HUES6 (cell line): ENCODE data around the gene C4orf36.

Experiments used
- H3K27ac ChIP-seq: 2 replicates; pipeline ENCODE4 v1.7.0; 2013; ENCODE audit warnings: low read depth, mild to moderate bottlenecking, low read length, inconsistent platforms
- H3K27me3 ChIP-seq: 2 replicates; pipeline ENCODE4 v1.6.1; 2013; ENCODE audit warnings: low read length; ENCODE audit not compliant: control insufficient read depth, insufficient read depth
- H3K36me3 ChIP-seq: 2 replicates; pipeline ENCODE4 v1.6.1; 2013; ENCODE audit warnings: low read length; ENCODE audit not compliant: control insufficient read depth, insufficient read depth
- H3K4me1 ChIP-seq: 2 replicates; pipeline ENCODE4 v1.6.1; 2013; ENCODE audit warnings: low read length; ENCODE audit not compliant: control insufficient read depth, insufficient read depth
- H3K4me3 ChIP-seq: 2 replicates; pipeline ENCODE4 v1.5.1; 2013; ENCODE audit warnings: low read depth, low read length
- H3K9ac ChIP-seq: one replicate; pipeline ENCODE4 v1.6.1; 2013; ENCODE audit warnings: mild to moderate bottlenecking, low read length
- H3K9me3 ChIP-seq: 2 replicates; pipeline ENCODE4 v1.6.1; 2013; ENCODE audit warnings: low read depth, low read length; ENCODE audit not compliant: control insufficient read depth, insufficient read depth

C4orf36 gene

DNA sequence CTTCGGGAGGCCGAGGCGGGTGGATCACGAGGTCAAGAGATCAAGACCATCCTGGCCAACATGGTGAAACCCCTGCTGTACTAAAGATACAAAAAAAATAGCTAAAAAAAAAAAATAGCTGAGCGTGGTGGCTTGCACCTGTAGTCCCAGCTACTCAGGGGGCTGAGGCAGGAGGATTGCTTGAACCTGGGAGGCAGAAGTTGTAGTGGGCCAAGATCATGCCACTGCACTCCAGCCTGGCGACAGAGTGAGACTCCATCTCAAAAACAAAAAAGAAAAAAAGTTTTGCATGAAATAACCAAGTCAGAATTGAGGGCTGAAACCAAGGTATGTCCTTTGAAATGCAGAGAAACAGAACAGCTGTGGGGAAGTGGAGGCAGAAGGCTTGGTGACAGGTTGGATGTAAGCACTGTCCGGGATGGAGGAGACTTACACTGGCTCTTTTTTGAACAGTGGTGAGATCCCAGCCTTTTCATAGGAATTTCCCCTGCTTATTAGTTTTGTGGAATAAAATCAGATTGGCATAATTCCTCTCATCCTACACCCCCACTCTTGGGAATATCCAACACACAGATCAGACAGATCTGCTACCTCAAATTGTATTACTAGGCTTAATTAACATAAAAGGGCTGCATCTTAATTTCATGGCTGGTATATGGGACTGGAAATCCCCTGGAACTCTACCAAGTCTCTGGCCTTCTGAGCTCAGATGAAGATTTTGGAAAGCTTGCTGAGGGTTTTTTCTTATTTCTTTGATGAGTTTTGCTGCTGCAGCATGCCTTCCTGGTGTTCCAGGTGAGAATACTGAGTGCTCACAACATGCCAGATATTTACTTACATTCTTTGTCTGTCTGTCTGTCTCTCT lies 18.8 kb upstream of the C4orf36 start:
- Histone ChIP-seq H3K4me3 (no peak overlapping the region), H3K4me1 (no peaks in the 10 kb centered on the region), H3K9me3 (no peaks in the 10 kb centered on the region), H3K9ac (no peak overlapping the region), H3K36me3 (no peaks in the 10 kb centered on the region), H3K27ac (no peak overlapping the region), H3K27me3 (no peaks in the 10 kb centered on the region)

DNA sequence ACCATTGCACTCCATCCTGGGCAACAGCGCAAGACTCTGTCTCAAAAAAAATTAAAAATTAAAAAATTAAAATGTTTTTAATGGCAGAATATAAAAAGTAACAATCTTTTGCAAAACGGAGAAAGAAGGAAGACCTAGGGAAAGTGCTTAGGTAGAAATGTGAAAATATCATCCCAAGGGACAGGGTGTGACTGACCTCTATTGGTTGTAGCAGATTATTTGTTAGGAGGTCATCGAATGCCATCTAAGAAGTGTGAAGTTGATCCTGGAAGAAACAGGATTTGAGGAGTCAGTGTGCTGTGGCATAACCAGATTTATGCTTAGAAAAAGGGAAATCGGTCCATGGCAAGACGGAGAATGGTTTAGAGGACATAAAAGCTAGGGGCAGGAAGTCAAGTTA lies 18.1 kb upstream of the C4orf36 start:
- H3K27ac ChIP-seq, result no peak overlapping the region
- H3K9me3 ChIP-seq, result no peaks in the 10 kb centered on the region
- no peak overlapping the region for H3K4me3 ChIP-seq
- no peaks in the 10 kb centered on the region for H3K4me1 ChIP-seq
- H3K9ac ChIP-seq, result no peak overlapping the region
- no peaks in the 10 kb centered on the region for H3K36me3 ChIP-seq
- H3K27me3 ChIP-seq, result no peaks in the 10 kb centered on the region

DNA sequence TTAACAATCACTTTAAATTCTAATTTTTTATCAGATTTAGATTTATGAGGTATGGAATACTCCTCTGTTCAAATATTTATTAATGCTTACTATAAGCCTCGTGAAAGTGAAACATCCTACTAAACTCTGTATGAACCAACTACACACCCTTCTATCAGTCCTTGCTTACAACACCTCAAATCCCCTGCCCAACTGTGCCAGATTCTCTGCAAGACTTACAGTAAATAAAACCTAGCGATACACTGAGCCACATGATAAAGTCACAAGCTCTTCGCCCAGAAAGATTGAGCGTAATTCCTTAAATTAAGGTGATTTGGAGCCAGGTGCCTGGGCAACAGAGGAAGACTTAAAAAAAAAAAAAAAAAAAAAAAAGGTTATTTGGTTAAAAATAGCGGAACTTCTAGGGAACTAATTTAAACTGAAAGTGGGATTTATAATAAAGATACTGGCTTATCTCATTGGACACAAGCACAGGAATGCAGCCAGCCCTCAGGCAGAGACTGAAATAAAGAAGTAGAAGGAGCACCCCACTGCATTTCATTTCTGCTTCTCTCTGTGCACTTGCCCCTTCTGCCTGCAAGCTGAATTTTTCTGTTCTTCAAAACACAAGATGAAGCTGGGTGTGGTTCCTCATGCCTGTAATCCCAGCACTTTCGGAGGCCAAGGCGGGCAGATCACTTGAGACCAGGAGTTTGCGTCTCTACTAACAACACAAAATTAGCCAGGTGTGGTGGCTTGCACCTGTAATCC lies 17.5 kb upstream of the C4orf36 start:
- Histone ChIP-seq H3K27me3 (no peaks in the 10 kb centered on the region; the same call in 1 of the 2 replicates), H3K4me3 (no peak overlapping the region), H3K9me3 (no peaks in the 10 kb centered on the region), H3K36me3 (no peaks in the 10 kb centered on the region), H3K4me1 (no peaks in the 10 kb centered on the region), H3K27ac (no peak overlapping the region), H3K9ac (no peak overlapping the region)

DNA sequence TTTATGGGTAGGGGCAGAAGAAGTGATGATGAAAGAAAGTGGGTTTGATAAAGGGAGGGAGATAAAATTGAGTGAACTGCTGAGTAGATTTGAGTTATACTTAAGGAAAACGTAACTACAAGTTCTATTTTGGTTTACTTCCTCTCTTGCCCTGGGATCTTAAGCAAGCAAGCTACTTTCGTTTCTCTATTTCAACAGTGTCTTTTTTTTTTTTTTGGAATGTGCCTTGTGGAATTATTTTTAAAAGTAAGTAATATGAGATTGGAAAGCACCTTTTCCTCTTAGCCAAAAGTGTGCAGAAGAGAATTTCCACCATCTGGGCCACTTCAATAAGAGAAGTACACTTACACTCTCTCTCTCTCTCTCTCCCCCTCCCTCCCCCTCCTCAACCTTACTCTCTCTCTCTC lies 16.0 kb upstream of the C4orf36 start:
- Histone ChIP-seq H3K27me3 (peaks cover 10% of the 10 kb centered on the region; the same call in 1 of the 2 replicates), H3K4me3 (no peak overlapping the region), H3K4me1 (no peaks in the 10 kb centered on the region), H3K27ac (no peak overlapping the region), H3K9ac (no peak overlapping the region), H3K9me3 (no peaks in the 10 kb centered on the region), H3K36me3 (no peaks in the 10 kb centered on the region)

DNA sequence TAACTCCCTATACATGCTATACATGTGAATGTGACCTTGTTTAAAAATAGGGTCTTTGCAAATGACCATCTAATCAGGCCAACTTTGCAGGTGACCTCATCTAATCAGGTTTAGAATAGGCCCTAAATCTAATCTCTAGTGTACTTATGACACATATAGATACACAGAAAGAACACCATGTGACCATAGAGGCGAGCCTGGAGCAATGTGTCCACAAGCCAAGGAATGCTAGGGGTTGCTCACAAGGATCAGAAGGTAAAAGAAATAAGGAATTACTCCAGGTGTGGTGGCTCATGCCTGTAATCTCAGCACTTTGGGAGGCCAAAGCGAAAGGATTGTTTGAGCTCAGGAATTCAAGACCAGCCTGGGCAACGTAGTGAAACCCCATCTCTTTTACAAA lies 9.6 kb upstream of the C4orf36 start:
- Histone ChIP-seq H3K4me3 (no peak overlapping the region), H3K36me3 (no peaks in the 10 kb centered on the region), H3K27me3 (peaks cover 10% of the 10 kb centered on the region; the same call in 1 of the 2 replicates), H3K27ac (no peak overlapping the region), H3K9me3 (no peaks in the 10 kb centered on the region), H3K4me1 (no peaks in the 10 kb centered on the region), H3K9ac (no peak overlapping the region)

DNA sequence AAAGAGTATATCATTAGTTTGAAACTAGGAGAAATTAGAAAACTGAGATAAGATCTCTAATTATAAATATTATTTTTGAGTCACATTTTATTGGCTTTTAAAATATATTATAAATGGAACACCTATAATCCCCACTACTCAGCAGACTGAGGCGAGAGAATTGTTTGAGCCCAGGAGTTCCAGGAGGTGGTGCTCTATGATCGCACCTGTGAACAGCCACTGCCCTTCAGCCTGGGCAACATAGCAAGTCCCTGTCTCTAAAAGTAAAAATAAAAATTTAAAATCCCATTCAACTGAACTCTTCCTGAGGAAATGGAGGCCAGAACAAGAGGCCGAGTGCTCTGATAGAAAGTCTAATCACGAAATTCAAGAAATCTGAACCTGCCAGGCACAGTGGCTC lies 6.3 kb upstream of the C4orf36 start:
- Histone ChIP-seq H3K4me1 (no peaks in the 10 kb centered on the region), H3K4me3 (no peak overlapping the region), H3K9ac (no peak overlapping the region), H3K9me3 (no peaks in the 10 kb centered on the region), H3K36me3 (no peaks in the 10 kb centered on the region), H3K27ac (no peak overlapping the region), H3K27me3 (peaks cover 2% of the 10 kb centered on the region; the same call in 1 of the 2 replicates)

DNA sequence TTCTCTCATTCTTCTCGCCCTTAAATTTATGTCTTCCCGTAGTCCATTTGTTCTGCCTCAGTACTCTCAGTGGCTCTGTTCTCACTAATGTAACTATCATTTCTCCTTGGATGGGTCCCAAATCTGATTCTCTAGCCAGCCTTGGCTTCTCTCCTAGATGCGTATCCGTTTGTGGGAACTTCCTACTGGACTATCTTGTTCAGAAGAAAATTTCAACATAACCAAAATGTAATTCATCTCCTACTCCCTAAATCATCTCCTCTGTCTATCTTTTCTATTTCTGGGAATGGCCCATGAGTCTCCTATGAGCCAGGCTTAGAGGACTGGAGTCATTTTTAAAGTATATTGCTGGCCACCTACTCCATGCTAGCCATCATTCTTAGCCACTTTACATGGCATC lies 4.4 kb upstream of the C4orf36 start:
- Histone ChIP-seq H3K9me3 (no peaks in the 10 kb centered on the region), H3K4me3 (no peak overlapping the region), H3K36me3 (no peaks in the 10 kb centered on the region), H3K27ac (no peak overlapping the region), H3K27me3 (peaks cover 8% of the 10 kb centered on the region), H3K9ac (no peak overlapping the region), H3K4me1 (0 out of 2 replicates have a peak, but pooled peaks cover under 1% of the 10 kb centered on the region)

DNA sequence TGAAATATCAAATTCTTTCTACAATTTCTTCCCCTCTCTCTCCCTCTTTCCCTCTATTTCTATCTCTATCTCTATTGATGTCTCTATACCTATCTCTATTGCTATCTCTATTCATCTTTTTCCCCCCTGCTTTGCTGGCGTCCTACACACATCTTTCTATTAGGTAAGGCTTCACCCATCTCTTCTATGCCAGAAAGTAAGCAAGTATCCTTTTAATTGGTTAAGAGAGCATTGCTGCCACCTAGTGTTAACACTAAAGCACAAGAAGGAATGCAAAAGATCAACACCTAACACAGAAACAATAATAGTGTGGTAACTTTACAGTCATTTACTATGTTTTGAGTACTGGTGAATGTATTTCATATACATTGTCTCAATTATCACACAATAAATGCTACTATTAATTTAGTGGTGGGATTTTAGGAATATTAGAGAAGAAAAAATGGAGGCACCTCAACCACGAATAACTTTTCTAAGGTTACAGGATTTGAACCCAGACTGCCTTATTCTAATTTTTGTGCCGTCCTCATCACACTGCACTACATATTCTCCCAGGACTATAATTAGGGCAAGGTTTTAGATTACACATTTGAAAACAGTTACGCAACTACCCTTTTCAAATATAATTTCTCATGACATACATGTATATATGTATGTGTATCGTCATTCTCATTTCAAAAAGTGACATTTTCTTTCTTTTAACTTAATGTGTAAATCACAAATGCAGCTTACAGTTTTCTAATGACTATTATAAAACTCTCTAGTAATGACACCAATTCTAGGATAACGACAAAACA lies 3.7 kb upstream of the C4orf36 start:
- Histone ChIP-seq H3K9ac (no peak overlapping the region), H3K27me3 (peaks cover 8% of the 10 kb centered on the region), H3K27ac (no peak overlapping the region), H3K9me3 (no peaks in the 10 kb centered on the region), H3K4me1 (0 out of 2 replicates have a peak, but pooled peaks cover 5% of the 10 kb centered on the region), H3K36me3 (no peaks in the 10 kb centered on the region), H3K4me3 (no peak overlapping the region)

DNA sequence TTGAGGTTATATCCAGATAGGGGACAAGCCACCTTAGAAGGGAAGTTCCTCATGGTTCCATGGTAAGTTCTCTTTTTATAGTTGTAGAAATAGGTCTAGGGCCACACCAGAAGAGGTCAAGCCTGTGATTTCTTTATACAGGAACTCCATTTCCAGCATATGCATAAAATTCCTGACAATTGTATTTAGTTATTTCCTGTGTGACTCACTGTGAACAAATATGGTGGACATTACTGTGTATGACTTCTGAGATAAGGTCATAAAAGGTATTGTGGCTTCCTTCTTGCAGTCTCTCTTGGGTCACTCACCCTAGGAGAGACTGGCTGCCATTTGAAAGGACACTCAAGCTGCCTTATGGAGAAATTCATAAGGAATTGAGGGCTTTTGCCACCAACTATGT lies 2.2 kb upstream of the C4orf36 start:
- Histone ChIP-seq H3K27ac (no peak overlapping the region), H3K4me3 (no peak overlapping the region), H3K9me3 (no peaks in the 10 kb centered on the region), H3K27me3 (peaks cover 8% of the 10 kb centered on the region), H3K36me3 (no peaks in the 10 kb centered on the region), H3K9ac (no peak overlapping the region), H3K4me1 (0 out of 2 replicates have a peak, but pooled peaks cover 5% of the 10 kb centered on the region)

DNA sequence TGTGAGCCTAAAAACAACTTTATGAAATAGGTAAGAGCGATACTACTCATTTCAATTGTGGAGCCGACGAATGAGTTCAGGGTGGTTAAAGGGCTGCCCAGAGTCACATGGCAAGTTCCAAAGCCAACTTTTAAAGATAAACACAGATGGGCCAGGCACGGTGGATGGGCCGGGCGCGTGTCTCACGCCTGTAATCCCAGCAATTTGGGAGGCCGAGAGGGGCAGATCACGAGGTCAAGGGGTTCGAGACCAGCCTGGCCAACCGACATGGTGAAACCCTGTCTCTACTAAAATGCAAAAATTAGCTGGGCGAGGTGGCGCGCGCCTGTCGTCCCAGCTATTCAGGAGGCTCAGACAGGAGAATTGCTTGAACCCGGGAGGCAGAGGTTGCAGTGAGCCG lies 914 bp upstream of the C4orf36 start:
- Histone ChIP-seq H3K4me3 (peak overlapping the region; percentile 86; the same call in 1 of the 2 replicates), H3K9ac (no peak overlapping the region), H3K9me3 (no peaks in the 10 kb centered on the region), H3K36me3 (no peaks in the 10 kb centered on the region), H3K27ac (no peak overlapping the region), H3K4me1 (0 out of 2 replicates have a peak, but pooled peaks cover 5% of the 10 kb centered on the region), H3K27me3 (peaks cover 8% of the 10 kb centered on the region)
